HL-60/S4 (cell line): ENCODE measurements around the gene VPS11.
"Not testable (repeated sequence)": the region's sequence is repeated elsewhere in the genome, so short reads cannot be mapped to it uniquely, and the experiment has no call there.

ENCODE experiments used
- in situ Hi-C: fragments of 300-500 bp; cut with MboI; formaldehyde crosslinking; loops from 2 replicates; pipeline ENCODE4 v1.14.3; 2022; ENCODE audit warnings: low sequenced_read_pairs

VPS11 gene

DNA sequence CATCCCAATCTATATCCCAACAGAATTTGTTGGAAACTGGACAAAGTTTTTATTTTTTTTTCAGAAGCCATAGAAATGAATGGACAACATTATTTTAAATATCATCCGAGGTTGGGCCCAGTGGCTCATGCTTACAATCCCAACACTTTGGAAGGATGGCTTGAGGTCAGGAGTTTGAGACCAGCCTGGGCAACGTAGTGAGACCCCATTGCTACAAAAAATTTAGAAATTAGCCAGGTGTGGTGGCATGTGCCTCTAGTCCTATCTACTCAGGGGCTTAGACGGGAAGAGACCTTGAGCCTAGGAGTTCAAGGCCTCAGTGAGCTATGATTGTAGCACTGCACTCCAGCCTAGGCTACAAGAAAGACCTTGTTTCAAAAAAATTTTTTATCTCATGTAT is 32.8 kb upstream of the VPS11 start:
- in situ Hi-C loops = no loop called here

- in situ Hi-C loops = no loop called here
These were observed 28.7 kb upstream of the VPS11 start for GRCh38 chr11:119038884-119039283.

GRCh38 chr11:119039471-119039870 is 28.1 kb upstream of the VPS11 start:
- in situ Hi-C loops = not testable (repeated sequence)

DNA sequence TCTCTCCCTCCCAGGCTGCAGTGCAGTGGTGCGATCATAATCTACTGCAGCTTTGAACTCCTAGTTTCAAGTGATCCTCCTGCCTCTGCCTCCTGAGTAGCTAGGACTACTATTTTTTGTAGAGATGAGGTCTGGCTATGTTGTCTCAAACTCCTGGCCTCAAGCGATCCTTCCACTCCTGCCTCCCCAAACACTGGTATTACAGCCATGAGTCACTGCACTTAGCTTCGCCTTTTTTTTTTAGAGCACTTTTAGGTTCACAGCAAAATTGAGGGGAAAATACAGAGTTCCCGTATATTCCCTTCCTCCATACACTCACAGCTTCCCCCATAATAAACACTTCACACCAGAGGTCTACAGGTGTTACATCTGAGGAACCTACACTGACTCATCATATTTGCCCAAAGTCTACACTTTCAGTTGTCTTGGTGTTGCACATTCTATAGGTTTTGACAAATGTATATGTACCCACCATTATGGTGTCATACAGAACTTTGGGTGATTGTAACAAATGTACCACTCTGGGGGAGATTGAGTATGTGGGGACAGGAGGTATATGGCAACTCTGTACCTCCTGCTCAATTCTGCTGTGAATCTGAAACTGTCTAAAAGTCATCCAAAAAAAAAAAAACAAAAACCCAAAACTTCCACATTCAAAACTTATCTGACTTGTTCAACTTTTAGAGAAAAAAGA is 25.6 kb upstream of the VPS11 start:
- in situ Hi-C loops = no loop called here

- in situ Hi-C loops = no loop called here
These were observed 24.7 kb upstream of the VPS11 start for GRCh38 chr11:119042927-119043326.

GRCh38 chr11:119044708-119045107 is 22.9 kb upstream of the VPS11 start:
- in situ Hi-C loops = no loop called here

DNA sequence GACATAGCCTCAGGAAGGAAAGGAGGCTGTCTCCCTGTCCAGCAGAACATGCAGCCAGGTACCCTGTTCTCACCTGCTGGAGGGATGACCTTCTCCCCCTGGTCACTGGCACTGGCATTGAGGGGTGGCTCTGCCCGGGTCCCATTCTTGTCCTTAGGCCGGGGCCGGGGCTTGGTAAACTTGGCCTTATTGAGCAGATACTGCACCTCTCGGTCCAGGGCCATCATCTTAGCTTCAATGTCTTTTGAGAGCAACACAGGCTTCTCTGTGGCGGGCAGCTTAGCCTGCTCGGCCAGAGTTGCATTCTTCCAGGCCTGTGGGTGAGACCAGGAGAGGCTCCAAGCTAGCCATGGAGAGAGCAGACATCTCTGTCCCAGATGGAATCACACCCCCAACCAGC is 21.1 kb upstream of the VPS11 start:
- in situ Hi-C loops = no loop called here

DNA sequence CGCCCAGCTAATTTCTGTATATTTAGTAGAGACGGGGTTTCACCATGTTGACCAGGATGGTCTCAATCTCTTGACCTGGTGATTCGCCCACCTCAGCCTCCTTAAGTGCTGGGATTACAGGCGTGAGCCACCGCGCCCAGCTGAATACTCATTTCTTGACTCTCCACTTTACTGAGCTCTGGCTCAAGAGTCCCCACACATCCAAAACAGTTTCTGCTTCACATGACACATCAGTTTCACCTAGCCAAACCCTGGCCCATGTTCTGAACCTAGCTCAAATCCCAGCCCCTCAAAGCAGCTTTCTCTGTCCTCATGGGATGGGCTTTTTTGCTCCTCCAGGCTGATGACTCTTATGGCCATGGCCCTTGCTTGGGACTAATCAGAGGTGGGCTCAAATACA is 20.4 kb upstream of the VPS11 start:
- in situ Hi-C loops = no loop called here

- in situ Hi-C loops = no loop called here
These were observed 19.0 kb upstream of the VPS11 start for GRCh38 chr11:119048644-119049043.

GRCh38 chr11:119049081-119049480 is 18.5 kb upstream of the VPS11 start:
- in situ Hi-C loops = no loop called here

GRCh38 chr11:119051440-119052162 is 16.0 kb upstream of the VPS11 start:
- in situ Hi-C loops = no loop called here

DNA sequence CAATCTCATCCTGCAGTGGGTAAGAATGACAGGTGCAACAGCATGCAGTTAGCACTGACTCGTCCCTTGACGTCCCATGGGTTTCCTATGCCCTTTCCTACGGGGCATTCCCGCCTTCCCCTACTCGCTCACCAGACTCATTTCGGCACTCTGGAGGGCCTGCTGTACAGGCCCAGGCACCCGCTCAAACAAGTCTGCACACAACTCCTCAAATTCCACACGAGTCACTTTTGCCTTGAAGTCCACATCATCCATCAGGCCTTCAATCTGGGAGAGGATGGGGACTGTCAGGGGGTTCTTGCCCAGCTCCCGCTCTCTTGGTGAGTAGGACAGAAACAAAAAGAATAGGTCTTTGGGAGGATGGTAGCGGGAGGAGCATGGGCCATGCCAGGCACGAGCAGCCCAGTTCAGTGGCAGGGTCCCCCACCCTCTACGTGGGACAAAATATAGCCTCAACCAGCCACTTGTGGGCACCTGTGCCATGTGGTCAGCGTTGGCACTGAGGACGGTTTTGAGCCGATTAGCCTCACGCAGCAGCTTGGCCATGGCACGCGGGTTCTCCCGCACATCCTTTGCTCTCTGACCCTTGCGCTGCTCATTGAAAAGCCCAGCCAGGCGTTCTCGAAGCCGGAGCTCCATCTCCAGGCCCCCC is 15.3 kb upstream of the VPS11 start:
- in situ Hi-C loops = no loop called here

DNA sequence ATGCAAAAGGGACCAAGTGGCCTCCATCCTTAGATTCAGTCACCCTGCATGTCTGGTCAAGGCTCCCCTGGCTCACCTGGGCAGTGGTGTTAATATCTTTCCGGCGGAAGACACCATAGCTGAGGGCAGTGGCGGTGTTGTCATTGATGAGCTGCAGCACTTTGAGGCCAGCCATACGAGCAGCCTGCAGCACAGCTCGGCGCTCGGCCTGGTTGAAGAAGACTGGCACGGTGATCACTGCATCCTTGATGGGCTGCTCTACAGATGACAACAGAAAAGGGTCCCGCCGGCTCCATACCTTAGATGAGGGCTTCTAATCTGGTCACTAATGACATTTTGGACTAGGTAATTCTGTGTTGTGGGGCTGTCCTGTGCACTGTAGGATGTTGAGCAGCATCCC is 13.2 kb upstream of the VPS11 start:
- in situ Hi-C loops = no loop called here

- in situ Hi-C loops = no loop called here
These were observed 11.7 kb upstream of the VPS11 start for GRCh38 chr11:119055901-119056300.

- in situ Hi-C loops = no loop called here
These were observed 11.1 kb upstream of the VPS11 start for GRCh38 chr11:119056421-119056999.

DNA sequence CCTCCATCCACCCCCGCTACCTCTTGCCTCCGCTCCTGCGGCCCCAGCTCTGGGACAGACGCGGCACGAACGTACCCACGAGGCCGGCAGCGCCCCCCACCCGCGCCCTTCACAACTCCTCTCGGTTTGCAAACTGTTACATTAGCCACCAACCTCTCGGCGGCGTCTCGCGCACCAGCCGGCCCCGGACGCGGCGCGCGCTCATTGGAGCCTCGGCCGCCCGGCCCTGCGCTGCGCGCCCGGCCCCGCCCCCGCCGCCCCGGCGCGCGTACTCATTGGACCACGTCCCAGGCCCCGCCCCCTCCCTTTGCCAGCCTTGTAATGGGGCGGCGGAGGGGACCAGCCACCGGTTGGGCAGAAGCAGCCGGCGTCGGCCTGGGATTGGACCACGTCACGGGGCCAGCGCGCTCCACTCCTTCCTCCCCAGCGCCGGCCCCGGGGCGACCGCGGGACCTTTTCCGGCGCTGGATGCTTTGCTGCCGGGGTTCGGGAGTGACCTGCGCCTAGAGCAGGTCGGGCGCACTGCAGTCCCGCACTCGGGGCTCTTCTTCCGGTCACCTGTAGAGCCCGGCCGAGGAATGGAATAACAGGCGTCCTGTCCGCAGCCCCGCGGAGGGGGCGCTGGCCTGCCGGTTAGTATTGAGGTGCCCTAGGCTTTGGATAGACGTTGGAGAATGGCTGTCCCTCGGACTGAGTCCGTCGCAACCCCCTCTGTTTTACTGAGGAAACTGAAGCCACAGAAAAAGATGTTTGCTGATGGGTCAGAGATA is 10.4 kb upstream of the VPS11 start, which contains the start of gene HYOU1:
TSS of gene HYOU1 (minus strand) at position 206 of the 770 bp plus-strand sequence. CDS start 1,045 bp downstream, outside the sequence.
- in situ Hi-C loops = no loop called here

DNA sequence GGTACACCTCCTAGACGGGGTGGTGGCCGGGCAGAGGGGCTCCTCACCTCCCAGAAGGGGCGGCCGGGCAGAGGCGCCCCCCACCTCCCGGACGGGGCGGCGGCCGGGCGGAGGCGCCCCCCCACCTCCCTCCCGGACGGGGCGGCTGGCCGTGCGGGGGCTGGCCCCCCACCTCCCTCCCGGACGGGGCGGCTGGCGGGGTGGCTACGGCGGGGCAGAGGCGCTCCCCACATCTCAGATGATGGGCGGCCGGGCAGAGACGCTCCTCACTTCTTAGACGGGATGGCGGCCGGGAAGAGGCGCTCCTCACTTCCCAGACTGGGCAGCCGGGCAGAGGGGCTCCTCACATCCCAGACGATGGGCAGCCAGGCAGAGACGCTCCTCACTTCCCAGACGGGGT is 8.5 kb upstream of the VPS11 start:
- in situ Hi-C loops = not testable (repeated sequence)

DNA sequence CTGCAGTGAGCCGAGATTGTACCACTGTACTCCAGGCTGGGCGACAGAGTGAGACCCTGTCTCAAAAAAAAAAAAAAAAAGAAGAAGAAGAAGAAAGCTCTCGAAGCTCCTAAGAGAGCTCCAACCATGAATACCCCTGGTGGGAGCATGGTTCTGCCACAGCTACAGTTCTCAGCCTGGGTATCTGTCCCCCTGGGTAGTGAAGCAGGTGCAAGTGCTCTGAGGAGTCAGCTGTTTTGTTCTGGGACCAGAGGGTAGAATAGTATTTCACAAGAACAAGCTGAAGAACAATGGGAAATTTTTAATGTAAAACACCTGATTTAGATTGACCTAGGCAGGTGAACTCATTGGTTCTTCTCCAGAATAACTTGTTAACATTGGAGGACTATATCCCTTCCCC is 6.4 kb upstream of the VPS11 start:
- in situ Hi-C loops = no loop called here

DNA sequence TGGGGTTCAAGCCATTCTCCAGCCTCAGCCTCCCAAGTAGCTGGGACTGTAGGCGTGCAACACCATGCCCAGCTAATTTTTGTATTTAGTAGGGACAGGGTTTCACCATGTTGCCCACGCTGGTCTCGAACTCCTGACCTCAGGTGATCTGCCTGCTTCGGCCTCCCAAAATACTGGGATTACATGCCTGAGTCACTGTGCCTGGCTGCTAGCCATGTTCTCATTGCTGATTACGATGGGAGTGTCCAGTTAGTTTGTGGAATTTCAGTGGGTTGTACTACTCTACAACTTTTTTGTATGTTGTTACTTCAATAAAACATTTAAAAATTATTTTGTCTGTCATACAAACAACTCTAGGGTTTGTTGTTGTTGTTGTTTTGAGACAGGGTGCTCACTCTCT is 4.8 kb upstream of the VPS11 start:
- in situ Hi-C loops = no loop called here

DNA sequence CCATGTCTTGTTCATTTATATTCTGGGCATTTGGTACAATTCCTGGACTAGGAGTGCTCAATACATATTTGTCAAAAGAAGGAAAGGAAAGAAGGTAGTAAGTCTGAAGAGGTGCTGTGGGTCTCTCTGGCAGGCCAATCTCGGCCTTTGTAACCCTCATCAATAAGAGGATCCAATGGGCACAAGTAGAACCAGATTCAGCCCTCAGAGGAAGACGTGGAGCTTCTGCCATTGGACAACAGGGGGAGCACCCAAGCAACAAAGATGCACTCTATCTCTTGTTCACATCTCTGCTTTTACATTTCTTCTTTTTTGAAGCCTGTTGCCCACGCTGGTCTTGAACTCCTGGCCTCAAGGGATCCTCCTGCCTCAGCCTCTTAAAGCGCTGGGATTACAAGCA is 2.2 kb upstream of the VPS11 start:
- in situ Hi-C loops = no loop called here

DNA sequence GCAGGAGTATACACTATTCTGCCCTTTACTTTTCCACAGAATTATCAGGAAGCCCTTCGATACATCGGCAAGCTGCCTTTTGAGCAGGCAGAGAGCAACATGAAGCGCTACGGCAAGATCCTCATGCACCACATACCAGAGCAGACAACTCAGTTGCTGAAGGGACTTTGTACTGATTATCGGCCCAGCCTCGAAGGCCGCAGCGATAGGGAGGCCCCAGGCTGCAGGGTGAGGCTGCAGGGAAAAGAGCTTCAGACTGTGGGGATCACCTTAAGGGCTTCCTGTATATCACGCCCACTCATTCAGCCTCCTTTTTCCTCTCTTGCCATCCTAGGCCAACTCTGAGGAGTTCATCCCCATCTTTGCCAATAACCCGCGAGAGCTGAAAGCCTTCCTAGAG is 10.2 kb downstream of the VPS11 start:
- in situ Hi-C loops = no loop called here
